ENCODE results near the gene MEF2D.

The MEF2D gene

DNA sequence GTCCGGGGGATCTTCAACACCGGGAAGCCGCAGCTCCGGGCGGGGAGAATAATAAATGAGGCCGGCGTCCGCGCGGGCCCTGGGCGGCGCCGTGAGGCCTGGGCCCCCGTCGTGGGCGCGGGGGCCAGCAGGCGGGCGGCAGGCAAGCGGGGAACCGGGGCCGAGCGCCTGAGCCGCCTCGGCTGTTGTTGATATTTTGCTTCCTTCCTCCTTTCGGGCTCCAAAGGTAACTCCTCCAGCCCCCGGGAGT, at the start of gene MEF2D:
Gene MEF2D (minus strand): TSS at position 233 of the 250 bp plus-strand sequence. CDS start 17,483 bp downstream, outside the sequence.
- DNase-seq = no peak

DNA sequence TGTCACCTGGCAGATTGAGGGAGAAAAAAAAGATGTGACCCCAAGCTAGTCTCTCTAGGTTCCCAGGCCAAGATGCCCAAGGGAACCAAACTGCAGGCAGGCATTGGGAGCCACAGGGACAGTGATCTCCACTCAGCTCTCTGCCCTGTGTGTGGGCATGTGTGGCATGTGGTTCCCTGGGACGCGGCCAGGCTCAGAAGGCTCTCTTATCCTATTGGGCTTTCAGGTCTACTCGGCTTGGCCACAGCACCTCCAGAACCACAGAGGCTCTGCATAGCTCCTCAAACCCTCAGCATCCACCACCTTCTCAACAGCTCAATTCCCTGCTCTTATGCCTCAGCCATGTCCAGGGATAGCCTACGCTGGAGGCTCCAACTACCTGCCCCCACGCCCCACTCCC, 49.8 kb upstream of the MEF2D start:
- DNase-seq = no peak

DNA sequence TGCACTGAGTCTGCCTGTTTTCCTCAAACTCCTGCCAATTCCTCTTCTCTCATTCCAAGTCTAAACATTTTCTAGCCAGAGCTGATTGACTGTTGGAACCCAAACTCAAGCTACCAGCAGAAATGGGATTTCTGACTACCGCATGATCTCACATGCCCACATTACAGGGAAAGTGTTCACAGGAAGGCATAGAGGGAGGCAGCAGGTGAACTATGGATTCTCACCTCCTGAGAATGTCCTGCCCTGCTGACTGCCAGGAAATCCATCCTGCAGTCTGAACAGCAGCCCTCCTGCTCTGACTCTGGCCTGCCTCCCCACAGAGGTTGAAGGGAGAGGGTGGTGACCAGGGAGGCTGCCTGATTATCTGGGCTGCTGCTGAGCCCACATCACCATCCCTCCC, 49.3 kb upstream of the MEF2D start:
- no peak for DNase-seq

DNA sequence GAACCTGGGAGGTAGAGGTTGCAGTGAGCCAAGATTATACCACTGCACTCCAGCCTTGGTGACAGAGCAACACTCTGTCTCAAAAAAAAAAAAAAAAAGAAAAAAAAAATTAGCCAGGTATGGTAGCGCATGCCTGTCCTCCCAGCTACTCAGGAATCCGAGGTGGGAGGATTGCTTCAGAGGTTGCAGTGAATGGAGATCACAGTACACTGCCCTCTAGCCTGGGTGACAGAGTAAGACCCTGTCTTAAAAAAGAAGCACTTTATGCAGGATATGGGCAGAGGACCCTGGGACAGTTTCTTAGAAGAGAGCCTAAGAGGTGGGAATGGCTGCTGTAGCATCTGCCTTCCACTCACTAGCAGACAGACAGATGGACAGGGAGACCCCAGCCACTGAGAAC, 48.8 kb upstream of the MEF2D start:
- DNase-seq = no peak

GRCh38 chr1:156547982-156548381, 47.4 kb upstream of the MEF2D start:
- no peak for DNase-seq

- no peak for DNase-seq
Measured at GRCh38 chr1:156547434-156547833, 46.9 kb upstream of the MEF2D start.

- DNase-seq = no peak
Measured at GRCh38 chr1:156546267-156546666, 45.7 kb upstream of the MEF2D start.

- no peak for DNase-seq
Measured at GRCh38 chr1:156544592-156545102, 44.1 kb upstream of the MEF2D start.

GRCh38 chr1:156543066-156543465, 42.5 kb upstream of the MEF2D start:
- no peak for DNase-seq

GRCh38 chr1:156540955-156541354, 40.4 kb upstream of the MEF2D start:
- DNase-seq = no peak

GRCh38 chr1:156539818-156540355, 39.3 kb upstream of the MEF2D start:
- DNase-seq = no peak

- DNase-seq = no peak
Measured at GRCh38 chr1:156538711-156539440, 38.3 kb upstream of the MEF2D start.

DNA sequence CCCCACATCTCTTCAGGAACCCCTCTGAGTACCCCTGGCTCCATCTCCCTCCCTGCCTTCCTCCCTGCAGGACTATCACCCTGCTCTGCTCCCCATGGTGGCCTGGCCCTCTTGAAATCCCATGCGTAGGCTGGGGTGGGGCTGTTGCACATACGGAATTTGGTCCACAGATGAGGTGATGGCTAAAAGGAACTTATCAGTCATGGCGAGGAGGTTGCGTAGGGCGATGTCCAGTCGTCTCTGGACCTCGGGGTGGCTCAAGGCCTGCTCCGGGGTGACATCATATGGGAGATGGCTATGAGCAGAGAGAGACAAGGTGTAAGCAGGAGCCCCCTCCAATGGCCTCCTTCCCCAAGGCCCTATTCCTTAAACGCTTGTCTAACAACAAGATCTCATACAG, 36.5 kb upstream of the MEF2D start:
- no peak for DNase-seq

DNA sequence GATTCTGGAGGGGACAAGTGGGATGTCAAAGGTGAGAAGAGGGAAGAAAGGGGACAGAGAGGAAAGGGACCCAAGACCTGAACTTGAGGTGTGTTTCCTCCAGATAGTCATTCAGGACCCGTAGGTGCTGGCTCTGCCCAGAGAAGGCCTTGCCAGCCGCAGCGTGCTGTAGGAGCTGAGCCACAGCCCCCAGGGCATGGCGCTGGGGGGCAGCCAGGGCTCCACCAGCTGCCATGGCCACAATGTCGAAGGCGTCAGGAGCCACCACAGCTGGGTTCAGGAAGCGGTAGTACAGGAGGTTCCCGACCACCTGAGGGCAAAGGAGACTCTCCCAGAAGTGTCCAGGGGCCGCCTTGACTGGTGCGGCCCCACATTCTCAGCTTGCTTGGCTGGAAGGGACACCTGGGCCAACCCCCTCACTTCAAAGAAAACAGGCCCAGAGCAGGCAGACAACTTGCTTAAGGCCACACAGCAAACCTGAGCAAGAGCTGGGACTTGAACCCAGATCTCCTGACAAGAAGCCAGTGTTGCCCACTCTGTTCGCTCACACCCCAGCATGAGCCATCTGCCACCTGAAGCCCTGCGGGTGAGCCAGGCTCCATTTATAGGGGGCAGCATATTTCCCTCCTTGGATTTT, 34.0 kb upstream of the MEF2D start:
- no peak for DNase-seq

DNA sequence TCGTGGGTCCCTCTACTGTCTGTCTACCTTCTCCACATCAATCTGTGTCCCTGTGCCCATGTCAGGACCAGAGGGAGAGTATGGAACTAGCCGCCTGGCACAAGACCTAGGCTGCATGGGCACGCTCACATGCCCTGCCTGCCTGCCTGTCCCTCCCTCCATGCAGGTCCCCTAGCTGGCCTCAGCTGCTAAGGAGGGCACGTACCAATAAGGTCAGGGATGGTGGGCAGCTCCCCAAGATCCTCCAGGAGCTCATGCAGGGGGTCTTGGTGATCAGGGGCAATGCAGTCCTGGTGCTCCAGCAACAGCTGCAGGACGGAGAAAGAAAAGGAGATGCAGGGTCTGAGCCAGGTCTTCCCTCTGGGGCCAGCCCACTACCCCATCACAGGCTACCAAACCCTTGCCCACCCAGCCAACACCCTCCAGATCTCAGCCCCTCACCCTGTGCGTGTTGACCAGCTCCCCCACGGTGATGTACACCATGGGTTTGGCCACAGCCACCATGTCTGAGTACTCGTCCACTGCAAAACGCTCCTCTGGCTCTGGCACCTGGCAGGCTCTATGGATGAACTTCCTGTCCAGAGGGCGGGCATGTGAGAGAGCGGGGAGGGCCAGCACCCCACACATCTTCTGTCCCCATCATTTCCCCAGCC, 33.1 kb upstream of the MEF2D start:
- no peak for DNase-seq

- DNase-seq = no peak
Measured at GRCh38 chr1:156532374-156532773, 31.8 kb upstream of the MEF2D start.

- no peak for DNase-seq
Measured at GRCh38 chr1:156530006-156530405, 29.4 kb upstream of the MEF2D start.

- no peak for DNase-seq
Measured at GRCh38 chr1:156528875-156529425, 28.4 kb upstream of the MEF2D start.

DNA sequence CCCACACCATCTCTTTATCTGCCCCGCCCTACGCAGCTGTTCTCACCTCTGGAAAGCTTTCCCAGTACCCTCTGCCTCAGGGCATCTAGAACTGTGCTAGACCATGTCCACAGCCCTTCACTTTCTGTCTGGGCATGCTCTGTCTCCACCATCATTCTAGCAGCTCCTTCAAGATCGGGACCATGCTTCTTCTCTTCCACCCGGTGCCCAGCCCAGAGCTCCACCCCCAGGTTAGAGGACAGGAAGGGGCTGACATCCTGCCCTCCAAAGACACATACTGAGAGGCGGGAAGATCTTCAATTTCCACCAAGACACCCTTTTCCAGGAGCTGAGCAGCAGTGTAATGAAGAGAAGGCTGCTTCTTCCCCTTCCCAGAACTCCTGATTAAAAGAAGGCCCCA, 27.7 kb upstream of the MEF2D start:
- DNase-seq = no peak

GRCh38 chr1:156527584-156527983, 27.0 kb upstream of the MEF2D start:
- peak; percentile 6 for DNase-seq

DNA sequence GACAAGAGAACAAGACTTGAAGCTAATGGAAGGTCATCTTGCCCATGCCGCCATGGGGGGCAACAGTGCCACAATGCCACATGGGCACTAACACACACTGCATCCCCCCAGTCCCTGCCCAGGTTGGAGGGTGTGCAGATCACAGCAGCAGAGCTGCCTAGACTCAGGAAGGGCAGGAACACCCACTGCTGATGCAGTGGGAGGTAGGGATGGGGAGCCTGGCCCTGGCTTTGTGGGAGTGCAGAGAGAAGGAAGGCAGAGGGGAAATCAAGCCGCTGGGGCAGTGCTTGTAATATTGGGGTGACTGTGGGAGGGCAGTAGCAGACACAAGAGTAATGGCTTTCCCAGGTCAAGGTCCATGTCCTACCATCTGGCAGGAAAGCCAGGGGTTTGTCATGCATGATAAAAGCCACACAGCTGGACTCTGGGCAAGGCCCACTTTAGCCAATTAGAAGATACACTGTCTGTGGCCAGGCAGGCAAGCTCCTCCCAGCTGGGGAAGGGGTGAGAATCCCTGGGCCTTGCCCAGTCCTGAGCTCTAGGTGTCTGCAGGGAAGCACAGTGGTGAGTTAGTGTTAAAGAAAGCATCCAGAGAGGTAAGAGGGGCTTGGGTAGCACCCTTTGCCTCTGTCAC, 25.4 kb upstream of the MEF2D start:
- peak; percentile 8 for DNase-seq

GRCh38 chr1:156525071-156525501, 24.5 kb upstream of the MEF2D start:
- peak; percentile 75 for DNase-seq

GRCh38 chr1:156524481-156524869, 23.9 kb upstream of the MEF2D start:
- DNase-seq = peak; percentile 71

Data from eye (tissue), 1 donor.